NOMO-1 (cell line): ENCODE measurements around the gene HACD1.
A peak's percentile ranks its signal among the peaks of the same experiment; 100 is the strongest.

Source experiments
- DNase-seq, 2 experiments: peaks; one replicate each; lab custom pipeline; 2025; ENCODE audit not compliant: unreplicated experiment in 2 of 2; lab: John Stamatoyannopoulos, UW

HACD1 gene

GRCh38 chr10:17617031-17617911, at the start of gene HACD1:
Gene HACD1 (minus strand): TSS chr10:17617374. CDS start chr10:17617339, 35 bp downstream.
- peak; percentile 68 to 73 for DNase-seq

GRCh38 chr10:17665747-17666146, 48.6 kb upstream of the HACD1 start:
- DNase-seq: no peak

GRCh38 chr10:17663450-17663849, 46.3 kb upstream of the HACD1 start:
- DNase-seq: no peak

GRCh38 chr10:17662193-17663138, 45.3 kb upstream of the HACD1 start:
- DNase-seq: no peak

- no peak for DNase-seq
These were observed 44.3 kb upstream of the HACD1 start for GRCh38 chr10:17661510-17661909.

GRCh38 chr10:17660921-17661320, 43.7 kb upstream of the HACD1 start:
- no peak for DNase-seq

- DNase-seq: no peak
These were observed 42.2 kb upstream of the HACD1 start for GRCh38 chr10:17659365-17659764.

- no peak for DNase-seq
These were observed 39.9 kb upstream of the HACD1 start for GRCh38 chr10:17657103-17657500.

GRCh38 chr10:17655567-17656146, 38.5 kb upstream of the HACD1 start:
- peak in 1 of 2 experiments; percentile 6 for DNase-seq

GRCh38 chr10:17655009-17655408, 37.8 kb upstream of the HACD1 start:
- DNase-seq: no peak

GRCh38 chr10:17652585-17652984, 35.4 kb upstream of the HACD1 start:
- DNase-seq: no peak

- no peak for DNase-seq
These were observed 34.7 kb upstream of the HACD1 start for GRCh38 chr10:17651896-17652295.

GRCh38 chr10:17650416-17650815, 33.2 kb upstream of the HACD1 start:
- DNase-seq: no peak

GRCh38 chr10:17649836-17650235, 32.7 kb upstream of the HACD1 start:
- DNase-seq: no peak

GRCh38 chr10:17649052-17649451, 31.9 kb upstream of the HACD1 start:
- no peak for DNase-seq

- DNase-seq: no peak
These were observed 31.3 kb upstream of the HACD1 start for GRCh38 chr10:17648243-17649035.

- peak; percentile 64 to 71 for DNase-seq
These were observed 30.2 kb upstream of the HACD1 start for GRCh38 chr10:17647326-17647725.

GRCh38 chr10:17645621-17646345, 28.6 kb upstream of the HACD1 start:
- DNase-seq: peak; percentile 6 to 40

- DNase-seq: peak; percentile 21 to 33
These were observed 27.3 kb upstream of the HACD1 start for GRCh38 chr10:17644485-17644943.
